GM19467 (cell line): ENCODE measurements around the gene AMFR.

Experiments
- ATAC-seq: cut with Tn5 transposase; IDR thresholded peaks from one replicate; pipeline ENCODE4 v1.9.1; 2021; ENCODE audit warnings: mild to moderate bottlenecking, moderate library complexity; ENCODE audit not compliant: unreplicated experiment

The AMFR gene

DNA sequence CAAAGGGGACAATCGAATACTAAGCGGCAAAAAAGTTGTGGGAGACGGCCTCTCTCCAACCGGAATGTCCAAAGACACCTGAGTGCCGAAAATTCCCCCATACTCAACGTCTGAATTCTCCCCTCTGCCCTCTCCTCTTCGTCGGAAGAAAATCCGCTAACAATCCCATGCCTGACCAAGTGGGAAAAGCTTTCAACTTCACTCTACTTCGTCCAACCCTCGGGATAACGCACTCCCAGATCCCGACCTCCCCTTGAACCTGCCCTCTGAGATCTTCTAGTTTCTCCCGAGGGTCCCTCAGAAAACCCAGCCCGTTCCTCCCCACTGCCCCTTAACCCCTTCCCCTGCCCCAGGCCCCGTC is 961 bp downstream of the AMFR start:
- no peak for ATAC-seq

- ATAC-seq, result no peak
Observed at GRCh38 chr16:56423584-56424403, 1.6 kb downstream of the AMFR start.

DNA sequence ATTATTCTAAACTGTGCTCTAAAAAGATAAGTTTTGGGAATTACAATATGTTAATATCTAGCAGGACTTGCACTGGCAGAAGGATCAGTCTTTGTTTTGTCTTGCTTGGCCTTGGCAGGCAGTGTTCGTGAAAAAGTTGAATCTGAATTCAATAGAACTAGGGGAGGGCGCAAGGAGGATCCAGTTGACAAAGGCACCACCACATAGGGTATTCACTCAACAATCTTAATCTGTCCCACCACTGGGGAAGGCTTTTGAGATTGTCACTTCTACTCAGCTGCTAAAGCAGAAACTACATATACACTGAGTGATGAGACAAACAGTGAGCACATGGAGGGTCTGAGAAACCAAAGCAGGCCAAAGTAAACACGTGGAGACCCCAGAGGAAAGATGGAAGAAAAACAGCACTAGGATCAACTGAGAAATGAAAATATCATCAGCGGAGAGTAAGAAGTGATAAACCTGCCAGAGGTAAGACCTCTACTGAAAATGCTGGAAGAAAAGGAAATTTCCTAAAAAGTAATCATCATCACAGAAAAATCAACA is 2.4 kb downstream of the AMFR start:
- ATAC-seq, result no peak

GRCh38 chr16:56421976-56422669 is 3.2 kb downstream of the AMFR start:
- ATAC-seq, result no peak

GRCh38 chr16:56421313-56421712 is 4.0 kb downstream of the AMFR start:
- ATAC-seq, result no peak

GRCh38 chr16:56420613-56421012 is 4.7 kb downstream of the AMFR start:
- no peak for ATAC-seq

DNA sequence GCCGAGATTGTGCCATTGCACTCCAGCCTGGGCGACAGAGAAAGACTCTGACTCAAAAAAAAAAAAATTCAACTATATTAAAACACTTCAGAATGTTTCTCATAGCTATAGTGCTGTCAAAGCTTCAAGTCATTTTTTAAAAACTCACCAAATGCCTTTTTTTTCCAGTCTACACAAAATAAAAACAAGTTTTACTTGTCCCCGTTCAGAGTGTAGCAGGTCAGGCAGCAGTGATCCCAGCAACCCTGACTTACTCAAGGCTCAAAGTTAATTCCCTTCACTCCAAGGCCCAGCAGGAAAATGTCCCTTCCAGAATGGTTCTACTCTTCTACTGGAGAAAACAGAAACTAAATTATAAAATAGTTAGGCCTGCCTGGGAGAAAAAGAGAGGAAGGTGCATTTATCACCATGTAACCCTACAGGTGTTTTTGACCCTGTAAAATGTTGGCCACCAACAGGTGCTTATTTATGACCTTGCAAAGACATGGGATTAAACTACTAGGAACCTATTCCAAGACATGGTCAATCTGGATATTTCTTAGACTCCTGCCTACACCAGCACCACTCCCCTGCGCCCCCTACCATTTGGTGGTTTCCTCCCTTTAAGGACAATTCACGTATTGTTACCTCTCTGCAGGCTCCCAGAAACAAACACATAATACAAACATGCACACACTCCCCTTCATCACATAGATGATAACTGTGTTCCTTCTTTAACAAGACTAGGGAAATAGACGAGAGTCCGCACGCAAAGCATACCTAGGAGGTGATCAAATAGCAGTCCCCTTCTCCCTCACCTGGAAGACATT is 5.4 kb downstream of the AMFR start:
- no peak for ATAC-seq

DNA sequence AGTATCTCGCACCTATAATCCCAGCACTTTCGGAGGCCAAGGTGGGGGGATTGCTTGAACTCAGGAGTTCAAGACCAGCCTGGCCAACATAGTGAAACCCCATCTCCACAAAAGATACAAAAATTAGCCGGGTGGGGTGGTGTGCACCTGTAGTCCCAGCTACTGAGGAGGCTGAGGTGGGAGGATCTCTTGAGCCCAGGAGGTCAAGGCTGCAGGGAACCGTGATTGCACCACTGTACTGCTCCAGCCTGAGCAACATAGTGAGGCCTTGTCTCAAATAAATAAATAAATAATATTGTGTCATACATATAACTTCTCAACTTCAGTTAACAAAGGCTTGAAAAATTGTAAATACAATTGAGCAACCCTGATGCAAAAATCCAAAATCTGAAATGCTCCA is 8.2 kb downstream of the AMFR start:
- ATAC-seq, result no peak

- ATAC-seq, result no peak
Observed at GRCh38 chr16:56415875-56416274, 9.5 kb downstream of the AMFR start.

GRCh38 chr16:56414366-56414765 is 11.0 kb downstream of the AMFR start:
- ATAC-seq, result no peak

- ATAC-seq, result no peak
Observed at GRCh38 chr16:56413381-56413780, 12.0 kb downstream of the AMFR start.

- ATAC-seq, result no peak
Observed at GRCh38 chr16:56411624-56412023, 13.7 kb downstream of the AMFR start.

DNA sequence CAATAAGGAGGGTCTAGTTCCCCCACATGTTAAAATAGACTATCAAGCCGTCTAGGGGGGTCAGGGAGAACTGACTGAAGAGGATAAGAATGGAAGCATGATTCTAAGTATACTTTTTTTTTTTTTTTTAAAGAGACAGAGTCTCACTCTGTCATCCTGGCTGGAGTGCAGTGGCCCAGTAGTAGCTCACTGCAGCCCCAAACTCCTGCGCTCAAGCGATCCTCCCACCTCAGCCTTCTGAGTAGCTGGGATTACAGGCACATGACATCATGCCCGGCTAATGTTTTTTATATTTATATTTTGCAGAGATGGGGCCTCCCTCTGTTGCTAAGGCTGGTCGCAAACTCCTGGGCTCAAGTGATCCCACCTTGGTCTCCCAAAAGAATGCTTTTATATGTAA is 14.2 kb downstream of the AMFR start:
- ATAC-seq, result no peak

GRCh38 chr16:56409195-56409594 is 16.1 kb downstream of the AMFR start:
- no peak for ATAC-seq

GRCh38 chr16:56408379-56409098 is 16.8 kb downstream of the AMFR start:
- ATAC-seq, result no peak

DNA sequence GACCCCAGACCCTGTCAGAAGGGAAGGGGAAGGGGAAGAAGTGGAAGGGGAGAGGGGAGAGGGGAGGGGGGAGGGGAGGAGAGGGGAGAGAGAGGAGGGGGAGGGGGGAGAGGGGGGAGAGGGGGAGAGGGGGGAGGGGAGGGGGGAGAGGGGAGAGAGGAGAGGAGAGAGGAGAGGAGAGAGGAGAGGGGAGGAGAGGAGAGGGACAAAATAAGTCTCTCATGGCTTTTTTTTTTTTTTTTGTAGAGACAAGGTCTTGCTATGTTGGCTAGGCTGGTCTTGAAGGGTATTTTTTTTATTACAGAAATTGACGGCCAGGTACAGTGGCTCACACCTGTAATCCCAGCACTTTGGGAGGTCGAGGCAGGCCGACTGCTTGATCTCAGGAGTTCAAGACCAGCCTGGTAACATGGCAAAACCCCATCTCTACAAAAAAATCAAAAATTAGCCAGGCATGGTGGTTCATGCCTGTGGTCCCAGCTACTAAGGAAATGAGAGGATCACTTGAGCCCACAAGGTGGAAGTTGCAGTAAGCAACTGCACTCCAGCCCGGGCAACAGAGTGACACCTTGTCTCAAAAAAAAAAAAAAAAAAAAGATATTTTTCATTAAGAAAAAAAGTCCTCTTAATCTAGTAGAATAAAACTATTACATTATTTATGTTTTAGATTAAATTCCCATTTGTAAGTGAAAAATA is 19.2 kb downstream of the AMFR start:
- no peak for ATAC-seq

- no peak for ATAC-seq
Observed at GRCh38 chr16:56401482-56401881, 23.9 kb downstream of the AMFR start.

- no peak for ATAC-seq
Observed at GRCh38 chr16:56400458-56400857, 24.9 kb downstream of the AMFR start.

- ATAC-seq, result no peak
Observed at GRCh38 chr16:56399486-56399885, 25.9 kb downstream of the AMFR start.

DNA sequence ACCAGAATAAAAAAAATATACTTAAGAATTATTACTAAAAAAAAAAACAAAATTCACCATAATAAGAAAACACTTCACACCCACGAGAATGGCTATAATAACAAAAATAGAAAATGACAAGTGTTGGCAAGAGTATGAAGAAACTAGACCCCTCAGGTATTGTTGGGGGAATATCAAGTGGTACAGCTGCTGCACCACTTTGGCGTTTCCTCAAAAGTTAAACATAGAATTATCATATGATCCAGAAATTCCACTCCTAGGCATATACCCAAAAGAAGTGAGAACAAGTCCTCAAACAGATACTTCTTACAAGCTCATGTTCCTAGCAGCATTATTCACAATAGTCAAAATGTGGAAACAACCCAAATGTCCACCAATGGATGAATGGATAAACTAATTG is 26.3 kb downstream of the AMFR start:
- ATAC-seq, result no peak
